Osteoblast (primary cell): ENCODE results near the gene ANTXR2. TPM values are rescaled to one million over a fixed set of nuclear protein-coding genes. Genes with fewer than 3 reads are reported as not detected.

ENCODE experiments used
- DNase-seq: peaks from one replicate; pipeline ENCODE4 v3.0.0; 2011; ENCODE audit warnings: low spot score, mixed read lengths; ENCODE audit not compliant: insufficient read length; ENCODE audit errors: missing footprints
- H2AFZ ChIP-seq: 2 replicates; pipeline ENCODE4 v1.6.0; 2011; ENCODE audit warnings: mild to moderate bottlenecking, low read length
- H3K27ac ChIP-seq: 2 replicates; pipeline ENCODE4 v1.5.1; 2011; ENCODE audit warnings: mild to moderate bottlenecking, low read depth, low read length, moderate library complexity
- H3K27me3 ChIP-seq: 2 replicates; pipeline ENCODE4 v1.6.0; 2012; ENCODE audit warnings: mild to moderate bottlenecking, control low read depth, inconsistent platforms, low read length, moderate library complexity; ENCODE audit not compliant: insufficient read depth
- H3K36me3 ChIP-seq: 2 replicates; pipeline ENCODE4 v1.5.1; 2011; ENCODE audit warnings: mild to moderate bottlenecking, low read length, control low read depth, moderate library complexity; ENCODE audit not compliant: insufficient read depth
- H3K4me1 ChIP-seq: 2 replicates; pipeline ENCODE4 v1.5.1; 2011; ENCODE audit warnings: mild to moderate bottlenecking, low read length, control low read depth, moderate library complexity; ENCODE audit not compliant: insufficient read depth
- H3K4me2 ChIP-seq: 2 replicates; pipeline ENCODE4 v1.6.0; 2011; ENCODE audit warnings: mild to moderate bottlenecking, low read length; ENCODE audit not compliant: insufficient read depth
- H3K4me3 ChIP-seq: fragments of 200-600 bp; sonication (generic); 3 replicates; pipeline ENCODE4 v1.5.1; 2012; ENCODE audit warnings: mild to moderate bottlenecking, low read length, inconsistent platforms; ENCODE audit not compliant: insufficient read depth
- H3K79me2 ChIP-seq: 2 replicates; pipeline ENCODE4 v1.6.0; 2012; ENCODE audit warnings: mild to moderate bottlenecking, low read length, control low read depth, inconsistent platforms; ENCODE audit not compliant: insufficient read depth
- H3K9me3 ChIP-seq: 2 replicates; pipeline ENCODE4 v1.5.1; 2011; ENCODE audit warnings: low read depth, low read length, control low read depth
- H4K20me1 ChIP-seq: 2 replicates; pipeline ENCODE4 v1.6.0; 2012; ENCODE audit warnings: mild to moderate bottlenecking, low read length, control low read depth; ENCODE audit not compliant: insufficient read depth
- total RNA-seq: library from RNA; depleted of rRNA; stranded (reverse); fragments of >200 nt; gene quantifications from 2 replicates; pipeline ENCODE4 v1.2.3, GENCODE V29; 2012
- TF ChIP-seq, protein P1 (sequence below): IDR thresholded peaks from 2 replicates; pipeline ENCODE4 v1.5.1; 2011; ENCODE audit warnings: mild to moderate bottlenecking, low read depth, low read length, moderate library complexity; ENCODE audit errors: extremely low read depth

ANTXR2 gene
- total RNA-seq, 1 donor = 97.4 TPM

DNA sequence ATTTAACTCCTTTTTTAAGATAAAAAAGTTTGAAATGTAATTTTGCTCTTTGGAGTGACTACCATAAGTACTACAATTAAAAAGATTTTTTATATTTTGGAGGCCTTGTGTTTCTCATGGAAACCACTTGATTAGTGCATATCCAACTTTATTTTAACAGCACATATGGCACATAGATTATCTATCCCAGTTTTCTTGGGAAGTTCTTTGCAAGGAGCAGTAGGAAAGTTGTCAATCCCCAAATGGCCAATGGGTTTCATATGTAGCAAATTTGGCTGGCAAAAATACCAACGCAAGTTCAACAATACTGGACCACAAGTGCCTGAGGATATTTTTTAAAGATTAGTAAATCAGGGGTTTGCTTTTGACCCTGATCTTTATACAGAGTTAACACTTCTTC, 15.4 kb upstream of the ANTXR2 start:
- H3K27ac ChIP-seq = no peak overlapping the region
- no peaks in the 10 kb centered on the region for H3K27me3 ChIP-seq
- H3K4me2 ChIP-seq = no peak overlapping the region
- no peaks in the 10 kb centered on the region for H3K79me2 ChIP-seq
- H3K4me1 ChIP-seq = no peaks in the 10 kb centered on the region
- no peak overlapping the region for H2AFZ ChIP-seq
- H3K9me3 ChIP-seq = no peaks in the 10 kb centered on the region
- no peaks in the 10 kb centered on the region for H3K36me3 ChIP-seq
- TF ChIP-seq, protein P1, sequence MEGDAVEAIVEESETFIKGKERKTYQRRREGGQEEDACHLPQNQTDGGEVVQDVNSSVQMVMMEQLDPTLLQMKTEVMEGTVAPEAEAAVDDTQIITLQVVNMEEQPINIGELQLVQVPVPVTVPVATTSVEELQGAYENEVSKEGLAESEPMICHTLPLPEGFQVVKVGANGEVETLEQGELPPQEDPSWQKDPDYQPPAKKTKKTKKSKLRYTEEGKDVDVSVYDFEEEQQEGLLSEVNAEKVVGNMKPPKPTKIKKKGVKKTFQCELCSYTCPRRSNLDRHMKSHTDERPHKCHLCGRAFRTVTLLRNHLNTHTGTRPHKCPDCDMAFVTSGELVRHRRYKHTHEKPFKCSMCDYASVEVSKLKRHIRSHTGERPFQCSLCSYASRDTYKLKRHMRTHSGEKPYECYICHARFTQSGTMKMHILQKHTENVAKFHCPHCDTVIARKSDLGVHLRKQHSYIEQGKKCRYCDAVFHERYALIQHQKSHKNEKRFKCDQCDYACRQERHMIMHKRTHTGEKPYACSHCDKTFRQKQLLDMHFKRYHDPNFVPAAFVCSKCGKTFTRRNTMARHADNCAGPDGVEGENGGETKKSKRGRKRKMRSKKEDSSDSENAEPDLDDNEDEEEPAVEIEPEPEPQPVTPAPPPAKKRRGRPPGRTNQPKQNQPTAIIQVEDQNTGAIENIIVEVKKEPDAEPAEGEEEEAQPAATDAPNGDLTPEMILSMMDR = no peak
- H3K4me3 ChIP-seq = no peak overlapping the region
- no peak for DNase-seq
- H4K20me1 ChIP-seq = no peaks in the 10 kb centered on the region

DNA sequence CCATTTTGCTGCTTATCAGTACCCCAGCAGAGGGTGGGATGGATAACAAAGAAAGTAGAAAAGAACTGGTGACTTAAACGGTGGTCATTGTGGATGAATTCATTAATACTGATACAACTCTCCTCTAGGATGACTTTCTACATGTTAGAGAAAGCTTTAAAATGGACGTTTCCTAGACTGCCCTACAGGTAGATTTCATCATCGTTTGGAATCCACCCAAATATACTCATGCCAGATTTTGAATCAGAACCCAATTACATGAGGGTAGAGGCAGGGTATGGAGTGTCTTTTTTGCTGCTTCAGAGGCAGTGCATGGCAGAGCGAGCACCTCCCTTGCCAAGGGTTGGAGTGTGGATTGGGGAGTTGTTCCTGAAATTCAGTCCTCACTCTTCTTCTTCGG, 13.3 kb upstream of the ANTXR2 start:
- no peaks in the 10 kb centered on the region for H3K9me3 ChIP-seq
- no peaks in the 10 kb centered on the region for H3K4me1 ChIP-seq
- DNase-seq = no peak
- no peak overlapping the region for H2AFZ ChIP-seq
- no peaks in the 10 kb centered on the region for H3K79me2 ChIP-seq
- TF ChIP-seq, protein P1 = no peak
- H3K4me2 ChIP-seq = no peak overlapping the region
- no peak overlapping the region for H3K4me3 ChIP-seq
- no peaks in the 10 kb centered on the region for H3K27me3 ChIP-seq
- no peak overlapping the region for H3K27ac ChIP-seq
- no peaks in the 10 kb centered on the region for H4K20me1 ChIP-seq
- H3K36me3 ChIP-seq = no peaks in the 10 kb centered on the region

DNA sequence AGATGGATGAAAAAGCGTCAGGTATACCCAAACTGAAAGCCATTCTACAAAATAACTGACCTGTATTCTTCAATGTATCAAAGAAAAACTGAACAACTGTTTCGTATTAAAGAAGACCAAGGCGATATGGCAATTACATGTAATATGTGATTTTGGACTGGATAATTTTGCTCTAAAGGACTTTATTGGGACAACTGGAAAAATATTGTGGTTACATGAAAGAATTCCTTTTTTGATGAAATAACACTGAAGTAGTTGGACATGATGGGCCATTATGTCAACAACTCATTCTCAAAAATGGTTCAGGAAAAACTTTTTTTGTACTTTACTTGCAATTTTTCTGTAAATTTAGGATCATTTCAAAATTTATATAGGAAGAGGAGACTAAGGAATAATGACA, 12.1 kb upstream of the ANTXR2 start:
- no peaks in the 10 kb centered on the region for H3K27me3 ChIP-seq
- no peaks in the 10 kb centered on the region for H4K20me1 ChIP-seq
- no peak overlapping the region for H3K4me2 ChIP-seq
- no peak overlapping the region for H3K4me3 ChIP-seq
- no peaks in the 10 kb centered on the region for H3K36me3 ChIP-seq
- no peaks in the 10 kb centered on the region for H3K79me2 ChIP-seq
- H2AFZ ChIP-seq = no peak overlapping the region
- no peaks in the 10 kb centered on the region for H3K9me3 ChIP-seq
- DNase-seq = no peak
- no peaks in the 10 kb centered on the region for H3K4me1 ChIP-seq
- TF ChIP-seq, protein P1 = no peak
- no peak overlapping the region for H3K27ac ChIP-seq

DNA sequence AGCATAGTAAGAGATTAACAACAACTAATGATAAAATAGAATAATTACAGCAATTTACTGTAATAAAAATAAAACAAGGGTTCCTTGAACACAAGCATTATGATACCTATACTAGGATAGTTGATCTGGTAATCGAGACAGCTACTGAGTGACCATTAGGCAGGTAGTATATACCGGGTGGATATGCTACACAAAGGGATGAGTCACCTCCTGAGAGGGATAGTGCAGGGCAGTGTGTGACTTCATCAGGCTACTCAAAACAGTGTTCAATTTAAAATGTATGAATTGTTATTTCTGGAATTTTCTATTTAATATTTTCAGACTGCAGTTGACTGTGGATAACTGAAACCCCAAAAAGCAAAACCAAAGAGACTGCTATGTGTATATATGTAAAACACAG, 9.7 kb upstream of the ANTXR2 start:
- DNase-seq = peak; percentile 37
- H3K79me2 ChIP-seq = no peaks in the 10 kb centered on the region
- H3K4me2 ChIP-seq = no peak overlapping the region
- H3K27me3 ChIP-seq = no peaks in the 10 kb centered on the region
- TF ChIP-seq, protein P1 = no peak
- H2AFZ ChIP-seq = no peak overlapping the region
- peaks cover 7% of the 10 kb centered on the region for H3K4me1 ChIP-seq
- no peak overlapping the region for H3K4me3 ChIP-seq
- H3K36me3 ChIP-seq = no peaks in the 10 kb centered on the region
- H3K9me3 ChIP-seq = no peaks in the 10 kb centered on the region
- no peak overlapping the region for H3K27ac ChIP-seq
- no peaks in the 10 kb centered on the region for H4K20me1 ChIP-seq
